Measurements from ENCODE around the gene WNT3. TPM values are rescaled to one million over a fixed set of nuclear protein-coding genes. Genes with fewer than 3 reads are reported as not detected.
A peak's percentile ranks its signal among the peaks of the same experiment; 100 is the strongest.

WNT3 gene
- total and polyA plus RNA-seq, 4 donors, result 0.19 to 4.3 (median 2.7) TPM

DNA sequence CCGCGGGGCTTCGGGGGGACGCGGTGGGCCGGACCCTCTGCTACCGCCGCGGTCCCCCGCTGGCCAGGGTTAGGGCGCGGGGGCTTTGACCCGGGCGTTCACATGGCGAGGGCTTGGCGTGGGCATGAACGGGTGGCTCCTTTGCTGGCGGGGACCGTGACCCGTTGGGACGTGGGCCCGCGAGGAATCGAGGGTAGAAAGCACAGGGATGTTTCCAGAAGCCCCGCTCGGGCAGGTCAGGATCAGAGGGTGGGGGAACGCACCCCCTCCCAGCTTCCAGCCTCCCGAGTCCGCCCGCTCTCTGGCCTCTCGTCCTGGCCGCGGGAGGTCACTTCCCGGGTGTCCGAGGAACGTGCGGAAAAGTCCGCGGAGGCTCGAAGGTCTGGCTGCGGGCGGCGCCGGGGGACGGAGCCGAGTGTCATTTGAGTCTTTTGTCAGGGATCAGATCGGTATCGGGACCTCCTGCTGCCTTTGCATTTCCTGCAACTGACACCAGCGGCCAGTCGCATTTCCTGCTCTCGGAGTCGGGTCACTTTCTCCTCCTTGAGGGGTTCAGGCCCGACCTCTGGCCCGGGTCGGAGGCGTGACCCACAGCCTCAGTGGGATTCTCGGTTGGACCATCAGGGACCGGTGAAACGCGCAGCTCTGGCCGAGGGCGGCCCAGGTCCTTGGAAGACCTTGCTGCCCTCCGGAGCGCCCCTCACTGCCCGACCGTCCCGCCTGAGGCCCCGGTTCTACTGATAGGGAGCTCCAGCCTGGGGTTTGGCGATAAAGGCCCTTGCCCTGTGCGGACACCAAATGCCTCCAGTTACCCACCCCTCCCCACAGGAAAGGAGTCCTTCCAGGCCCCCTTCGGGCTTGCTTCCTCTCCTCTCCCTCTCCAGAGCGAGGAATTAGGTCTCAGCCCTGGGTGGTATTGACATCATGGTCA, 702 bp upstream of the WNT3 start:
- no peaks in the 10 kb centered on the region for H3K36me3 ChIP-seq (ENCODE audit: control insufficient read depth in 4 of 4, insufficient read depth in 3 of 4, low read depth in 1 of 4, low read length in 3 of 4)
- no peak overlapping the region for H3K9ac ChIP-seq (ENCODE audit: low read depth in 1 of 2, low read length in 2 of 2)
- H3K9me3 ChIP-seq (ENCODE audit: control insufficient read depth in 4 of 4, low read length in 3 of 4), result no peaks in the 10 kb centered on the region
- peak overlapping the region in 1 of 3 donors; percentile 46 for H3K4me3 ChIP-seq (ENCODE audit: low read depth in 1 of 3, low read length in 3 of 3)
- peaks cover 3 to 17% (median 13%) of the 10 kb centered on the region in 4 donors for H3K4me1 ChIP-seq (ENCODE audit: control insufficient read depth in 4 of 4, insufficient read depth in 4 of 4, low read length in 3 of 4)
- DNase-seq (ENCODE audit: low spot score), result no peak
- 5% methylated on average over 72 of the region's 72 CpGs for WGBS
- no peak overlapping the region for H3K27ac ChIP-seq (ENCODE audit: low read depth in 1 of 2, low read length in 2 of 2)
- no peak for TF ChIP-seq JUND (IDR thresholded peaks at IDR 0.05)
- TF ChIP-seq YY1 (IDR thresholded peaks at IDR 0.05), result no peak
- TF ChIP-seq FOXA2 (IDR thresholded peaks at IDR 0.05), result no peak
- no peak for TF ChIP-seq TAF1 (conservative IDR thresholded peaks at IDR 0.05)
- no peak for TF ChIP-seq SP1 (IDR thresholded peaks at IDR 0.05)
- TF ChIP-seq, protein P1, sequence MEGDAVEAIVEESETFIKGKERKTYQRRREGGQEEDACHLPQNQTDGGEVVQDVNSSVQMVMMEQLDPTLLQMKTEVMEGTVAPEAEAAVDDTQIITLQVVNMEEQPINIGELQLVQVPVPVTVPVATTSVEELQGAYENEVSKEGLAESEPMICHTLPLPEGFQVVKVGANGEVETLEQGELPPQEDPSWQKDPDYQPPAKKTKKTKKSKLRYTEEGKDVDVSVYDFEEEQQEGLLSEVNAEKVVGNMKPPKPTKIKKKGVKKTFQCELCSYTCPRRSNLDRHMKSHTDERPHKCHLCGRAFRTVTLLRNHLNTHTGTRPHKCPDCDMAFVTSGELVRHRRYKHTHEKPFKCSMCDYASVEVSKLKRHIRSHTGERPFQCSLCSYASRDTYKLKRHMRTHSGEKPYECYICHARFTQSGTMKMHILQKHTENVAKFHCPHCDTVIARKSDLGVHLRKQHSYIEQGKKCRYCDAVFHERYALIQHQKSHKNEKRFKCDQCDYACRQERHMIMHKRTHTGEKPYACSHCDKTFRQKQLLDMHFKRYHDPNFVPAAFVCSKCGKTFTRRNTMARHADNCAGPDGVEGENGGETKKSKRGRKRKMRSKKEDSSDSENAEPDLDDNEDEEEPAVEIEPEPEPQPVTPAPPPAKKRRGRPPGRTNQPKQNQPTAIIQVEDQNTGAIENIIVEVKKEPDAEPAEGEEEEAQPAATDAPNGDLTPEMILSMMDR (IDR thresholded peaks at IDR 0.05; ENCODE audit: low read depth, low read length, missing input control), result no peak
- TF ChIP-seq, protein P2, sequence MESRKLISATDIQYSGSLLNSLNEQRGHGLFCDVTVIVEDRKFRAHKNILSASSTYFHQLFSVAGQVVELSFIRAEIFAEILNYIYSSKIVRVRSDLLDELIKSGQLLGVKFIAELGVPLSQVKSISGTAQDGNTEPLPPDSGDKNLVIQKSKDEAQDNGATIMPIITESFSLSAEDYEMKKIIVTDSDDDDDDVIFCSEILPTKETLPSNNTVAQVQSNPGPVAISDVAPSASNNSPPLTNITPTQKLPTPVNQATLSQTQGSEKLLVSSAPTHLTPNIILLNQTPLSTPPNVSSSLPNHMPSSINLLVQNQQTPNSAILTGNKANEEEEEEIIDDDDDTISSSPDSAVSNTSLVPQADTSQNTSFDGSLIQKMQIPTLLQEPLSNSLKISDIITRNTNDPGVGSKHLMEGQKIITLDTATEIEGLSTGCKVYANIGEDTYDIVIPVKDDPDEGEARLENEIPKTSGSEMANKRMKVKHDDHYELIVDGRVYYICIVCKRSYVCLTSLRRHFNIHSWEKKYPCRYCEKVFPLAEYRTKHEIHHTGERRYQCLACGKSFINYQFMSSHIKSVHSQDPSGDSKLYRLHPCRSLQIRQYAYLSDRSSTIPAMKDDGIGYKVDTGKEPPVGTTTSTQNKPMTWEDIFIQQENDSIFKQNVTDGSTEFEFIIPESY (IDR thresholded peaks at IDR 0.05), result no peak
- peaks cover 0 to 16% (median 8%) of the 10 kb centered on the region in 4 donors for H3K27me3 ChIP-seq (ENCODE audit: control insufficient read depth in 4 of 4, insufficient read depth in 4 of 4, low read length in 3 of 4)

DNA sequence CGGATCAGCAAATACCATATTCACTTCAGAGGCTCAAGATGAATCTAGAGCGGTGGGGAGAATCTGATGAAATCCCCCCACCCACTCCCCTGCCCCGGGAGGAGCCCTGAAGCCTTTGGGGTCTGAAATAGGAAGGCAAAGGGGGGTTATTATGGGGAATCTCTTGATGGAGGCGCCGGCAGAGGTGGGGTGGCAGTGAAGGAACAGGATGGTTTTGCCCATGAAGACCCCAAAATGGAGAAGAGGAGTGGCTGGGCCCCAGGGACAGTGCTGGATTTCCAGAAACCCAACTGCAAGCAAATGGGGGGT, 637 bp downstream of the WNT3 start:
- H3K4me3 ChIP-seq (ENCODE audit: low read depth in 1 of 3, low read length in 3 of 3), result no peak overlapping the region
- TF ChIP-seq, protein P2 (IDR thresholded peaks at IDR 0.05), result no peak
- TF ChIP-seq FOXA2 (IDR thresholded peaks at IDR 0.05), result no peak
- no peak for TF ChIP-seq YY1 (IDR thresholded peaks at IDR 0.05)
- TF ChIP-seq TAF1 (conservative IDR thresholded peaks at IDR 0.05), result no peak
- TF ChIP-seq RXRA (IDR thresholded peaks at IDR 0.05), result no peak
- no peak for TF ChIP-seq HNF4A (conservative IDR thresholded peaks at IDR 0.05)
- no peak for TF ChIP-seq GABPA (IDR thresholded peaks at IDR 0.05 in 1 of 2, conservative IDR thresholded peaks at IDR 0.05 in 1 of 2)
- no peak for TF ChIP-seq RAD21 (IDR thresholded peaks at IDR 0.05)
- TF ChIP-seq HNF4G (IDR thresholded peaks at IDR 0.05), result no peak
- TF ChIP-seq, protein P1 (IDR thresholded peaks at IDR 0.05; ENCODE audit: low read depth, low read length, missing input control), result no peak
- TF ChIP-seq, protein P3, sequence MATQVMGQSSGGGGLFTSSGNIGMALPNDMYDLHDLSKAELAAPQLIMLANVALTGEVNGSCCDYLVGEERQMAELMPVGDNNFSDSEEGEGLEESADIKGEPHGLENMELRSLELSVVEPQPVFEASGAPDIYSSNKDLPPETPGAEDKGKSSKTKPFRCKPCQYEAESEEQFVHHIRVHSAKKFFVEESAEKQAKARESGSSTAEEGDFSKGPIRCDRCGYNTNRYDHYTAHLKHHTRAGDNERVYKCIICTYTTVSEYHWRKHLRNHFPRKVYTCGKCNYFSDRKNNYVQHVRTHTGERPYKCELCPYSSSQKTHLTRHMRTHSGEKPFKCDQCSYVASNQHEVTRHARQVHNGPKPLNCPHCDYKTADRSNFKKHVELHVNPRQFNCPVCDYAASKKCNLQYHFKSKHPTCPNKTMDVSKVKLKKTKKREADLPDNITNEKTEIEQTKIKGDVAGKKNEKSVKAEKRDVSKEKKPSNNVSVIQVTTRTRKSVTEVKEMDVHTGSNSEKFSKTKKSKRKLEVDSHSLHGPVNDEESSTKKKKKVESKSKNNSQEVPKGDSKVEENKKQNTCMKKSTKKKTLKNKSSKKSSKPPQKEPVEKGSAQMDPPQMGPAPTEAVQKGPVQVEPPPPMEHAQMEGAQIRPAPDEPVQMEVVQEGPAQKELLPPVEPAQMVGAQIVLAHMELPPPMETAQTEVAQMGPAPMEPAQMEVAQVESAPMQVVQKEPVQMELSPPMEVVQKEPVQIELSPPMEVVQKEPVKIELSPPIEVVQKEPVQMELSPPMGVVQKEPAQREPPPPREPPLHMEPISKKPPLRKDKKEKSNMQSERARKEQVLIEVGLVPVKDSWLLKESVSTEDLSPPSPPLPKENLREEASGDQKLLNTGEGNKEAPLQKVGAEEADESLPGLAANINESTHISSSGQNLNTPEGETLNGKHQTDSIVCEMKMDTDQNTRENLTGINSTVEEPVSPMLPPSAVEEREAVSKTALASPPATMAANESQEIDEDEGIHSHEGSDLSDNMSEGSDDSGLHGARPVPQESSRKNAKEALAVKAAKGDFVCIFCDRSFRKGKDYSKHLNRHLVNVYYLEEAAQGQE (IDR thresholded peaks at IDR 0.05), result no peak
- TF ChIP-seq, protein P4, sequence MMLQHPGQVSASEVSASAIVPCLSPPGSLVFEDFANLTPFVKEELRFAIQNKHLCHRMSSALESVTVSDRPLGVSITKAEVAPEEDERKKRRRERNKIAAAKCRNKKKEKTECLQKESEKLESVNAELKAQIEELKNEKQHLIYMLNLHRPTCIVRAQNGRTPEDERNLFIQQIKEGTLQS (IDR thresholded peaks at IDR 0.05), result no peak
- no peak for TF ChIP-seq SP1 (IDR thresholded peaks at IDR 0.05)
- TF ChIP-seq, protein P5, sequence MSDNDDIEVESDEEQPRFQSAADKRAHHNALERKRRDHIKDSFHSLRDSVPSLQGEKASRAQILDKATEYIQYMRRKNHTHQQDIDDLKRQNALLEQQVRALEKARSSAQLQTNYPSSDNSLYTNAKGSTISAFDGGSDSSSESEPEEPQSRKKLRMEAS (IDR thresholded peaks at IDR 0.05), result no peak
- no peak for DNase-seq (ENCODE audit: low spot score)
- no peaks in the 10 kb centered on the region for H3K9me3 ChIP-seq (ENCODE audit: control insufficient read depth in 4 of 4, low read length in 3 of 4)
- no peak overlapping the region for H3K27ac ChIP-seq (ENCODE audit: low read depth in 1 of 2, low read length in 2 of 2)
- peaks cover 0 to 16% (median 8%) of the 10 kb centered on the region in 4 donors for H3K27me3 ChIP-seq (ENCODE audit: control insufficient read depth in 4 of 4, insufficient read depth in 4 of 4, low read length in 3 of 4)
- no peaks in the 10 kb centered on the region for H3K36me3 ChIP-seq (ENCODE audit: control insufficient read depth in 4 of 4, insufficient read depth in 3 of 4, low read depth in 1 of 4, low read length in 3 of 4)
- WGBS, result 13% methylated on average over 5 of the region's 5 CpGs
- no peak overlapping the region for H3K9ac ChIP-seq (ENCODE audit: low read depth in 1 of 2, low read length in 2 of 2)
- peaks cover 3 to 17% (median 13%) of the 10 kb centered on the region in 4 donors for H3K4me1 ChIP-seq (ENCODE audit: control insufficient read depth in 4 of 4, insufficient read depth in 4 of 4, low read length in 3 of 4)
